Transverse colon (tissue), 4 donors: Measurements from ENCODE around the gene GDPD3. TPM values are rescaled to one million over a fixed set of nuclear protein-coding genes. Genes with fewer than 3 reads are reported as not detected.

Experiments used
- DNase-seq: peaks from one replicate; pipeline ENCODE4 v3.0.0-alpha.2; 2019
- H3K27ac ChIP-seq, 4 donors: fragments of 200-600 bp; sonication (generic); 2 replicates each; pipeline ENCODE4 v1.5.1; 2016 to 2018; ENCODE audit warnings: inconsistent platforms in 4 of 4
- H3K27me3 ChIP-seq: fragments of 200-600 bp; sonication (generic); 2 replicates; pipeline ENCODE4 v1.5.1; 2017; ENCODE audit warnings: inconsistent platforms
- H3K36me3 ChIP-seq, 4 donors: fragments of 200-600 bp; sonication (generic); 2 replicates each; pipeline ENCODE4 v1.5.1; 2017 to 2019; ENCODE audit warnings: inconsistent platforms in 4 of 4
- H3K4me1 ChIP-seq, 4 donors: fragments of 200-600 bp; sonication (generic); 2 replicates each; pipeline ENCODE4 v1.5.1; 2017 to 2020; ENCODE audit warnings: inconsistent platforms in 4 of 4
- H3K4me3 ChIP-seq, 4 donors: fragments of 200-600 bp; sonication (generic); 1 replicate in 1 of 4; 2 replicates in 3 of 4; pipeline versions ENCODE4 v1.5.1 to v1.6.1; 2017 to 2019; ENCODE audit warnings: inconsistent platforms in 4 of 4
- H3K9me3 ChIP-seq, 2 donors: fragments of 200-600 bp; sonication (generic); 2 replicates each; pipeline ENCODE4 v1.5.1; 2017 to 2019; ENCODE audit warnings: inconsistent platforms in 2 of 2
- EP300 ChIP-seq: sonication (generic); formaldehyde crosslinking; IDR thresholded peaks from one replicate; pipeline ENCODE4 v1.6.1; 2017; ENCODE audit warnings: antibody characterized with exemption, low read depth
- POLR2A ChIP-seq: fragments of 450-650 bp; IDR thresholded peaks from one replicate; pipeline ENCODE4 v1.6.1; 2016; ENCODE audit warnings: antibody characterized with exemption, mild to moderate bottlenecking, moderate library complexity
- POLR2AphosphoS5 ChIP-seq, 3 donors: sonication (generic); formaldehyde crosslinking; IDR thresholded peaks; one replicate each; pipeline ENCODE4 v1.6.1; 2016; ENCODE audit warnings: antibody characterized with exemption in 3 of 3
- WGBS, 2 donors: methylation state at CpG; one replicate each; pipeline ENCODE4 v1.1.5; 2018; ENCODE audit warnings: low coverage in 1 of 2; 5-methylcytosine and 5-hydroxymethylcytosine counted together
- in situ Hi-C, 4 donors: fragments of 200-750 bp; cut with MboI; loops; one replicate each; pipeline versions ENCODE4 v1.15.0 to v1.15.1; 2017; ENCODE audit warnings: low sequenced_read_pairs in 3 of 4, low pct_ligation_motif_present in 1 of 4, low pct_unique_long_range_greater_than_20kb in 1 of 4
- intact Hi-C: fragments of 100-400 bp; cut with DNase I; formaldehyde crosslinking; loops from one replicate; pipeline ENCODE4 v1.15.1; 2023; ENCODE audit warnings: low total_unique reads
- total RNA-seq, 4 donors: library from RNA; depleted of rRNA; stranded (reverse); fragments of >200 nt; gene quantifications; one replicate each; pipeline ENCODE4 v1.1.0, GENCODE V29; 2016
- TF ChIP-seq, protein P1 (sequence below), 5 experiments: fragments of 200-600 bp in 3 of 5; fragments of 450-650 bp in 2 of 5; sonication (generic) in 3 of 5; IDR thresholded peaks; 1 replicate in 2 of 5; 2 replicates in 3 of 5; pipeline ENCODE4 v1.5.1; 2016 to 2017; ENCODE audit warnings: antibody characterized with exemption in 5 of 5, inconsistent platforms in 3 of 5, mild to moderate bottlenecking in 2 of 5, moderate library complexity in 1 of 5

Gene GDPD3
- total RNA-seq, 4 donors from 2014 or later: 9.4 to 33.3 (median 30.4) TPM

DNA sequence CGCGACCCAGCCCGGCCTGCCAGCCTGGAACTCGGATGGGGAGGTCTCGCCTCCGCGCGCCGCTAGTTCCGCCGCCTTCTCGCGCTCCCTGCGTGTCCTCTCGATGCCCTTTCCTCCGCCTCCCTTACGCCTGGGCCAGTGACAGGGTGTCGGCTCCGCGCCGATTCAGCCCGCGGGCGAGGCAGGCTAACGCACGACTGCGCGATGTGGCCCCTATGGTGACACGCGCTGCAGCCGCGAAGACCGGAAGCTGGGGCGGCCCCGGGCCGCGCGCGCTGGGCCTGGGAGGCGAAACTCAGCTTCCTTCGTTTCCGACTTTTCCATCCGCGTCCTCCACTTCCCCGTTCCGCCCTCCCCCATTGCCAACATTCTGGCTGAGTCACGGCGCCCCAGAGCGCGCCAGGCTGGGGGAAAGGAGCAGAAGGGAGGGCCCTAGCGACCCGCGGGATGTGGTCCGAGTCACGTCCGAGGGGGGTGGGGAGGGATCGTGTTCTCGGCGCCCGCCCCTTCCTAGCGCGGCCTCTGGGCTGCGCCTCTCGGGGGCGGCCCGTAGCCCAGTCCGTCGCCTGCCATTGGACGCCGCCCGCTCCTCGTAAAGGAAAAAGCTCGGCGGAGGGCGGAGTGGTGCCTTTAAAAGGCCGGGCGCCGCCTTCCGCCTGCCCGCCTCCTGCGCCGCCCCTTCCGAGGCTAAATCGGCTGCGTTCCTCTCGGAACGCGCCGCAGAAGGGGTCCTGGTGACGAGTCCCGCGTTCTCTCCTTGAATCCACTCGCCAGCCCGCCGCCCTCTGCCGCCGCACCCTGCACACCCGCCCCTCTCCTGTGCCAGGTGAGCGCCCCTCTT, 48.0 kb downstream of the GDPD3 start, which contains the start of gene ALDOA:
ALDOA (plus strand) TSS at position 659 of the 841 bp plus-strand sequence. CDS start 1,138 bp downstream, outside the sequence.
- Histone ChIP-seq H3K4me1 (peaks cover 41 to 60% (median 52%) of the 10 kb centered on the region in 4 donors), H3K36me3 (peaks cover 3 to 31% (median 16%) of the 10 kb centered on the region in 4 donors), H3K27ac (peak within 1 kb of the TSS; percentile 91 to 99 (median 98)), H3K4me3 (peak within 1 kb of the TSS; percentile 74 to 94 (median 82)), H3K27me3 (no peaks in the 10 kb centered on the region), H3K9me3 (no peaks in the 10 kb centered on the region)
- in situ Hi-C loops (no loop called here), intact Hi-C loops (no loop called here)
- WGBS, 2 donors: 0% methylated on average over 75 of the region's 99 CpGs; no CpG with 5 or more reads in 1 of the 2 donors
- TF ChIP-seq POLR2AphosphoS5 (IDR thresholded peaks at IDR 0.05) (peak; percentile 96 to 99 (median 99)), POLR2A (peak; percentile 99), EP300 (no peak)
- TF ChIP-seq, protein P1, sequence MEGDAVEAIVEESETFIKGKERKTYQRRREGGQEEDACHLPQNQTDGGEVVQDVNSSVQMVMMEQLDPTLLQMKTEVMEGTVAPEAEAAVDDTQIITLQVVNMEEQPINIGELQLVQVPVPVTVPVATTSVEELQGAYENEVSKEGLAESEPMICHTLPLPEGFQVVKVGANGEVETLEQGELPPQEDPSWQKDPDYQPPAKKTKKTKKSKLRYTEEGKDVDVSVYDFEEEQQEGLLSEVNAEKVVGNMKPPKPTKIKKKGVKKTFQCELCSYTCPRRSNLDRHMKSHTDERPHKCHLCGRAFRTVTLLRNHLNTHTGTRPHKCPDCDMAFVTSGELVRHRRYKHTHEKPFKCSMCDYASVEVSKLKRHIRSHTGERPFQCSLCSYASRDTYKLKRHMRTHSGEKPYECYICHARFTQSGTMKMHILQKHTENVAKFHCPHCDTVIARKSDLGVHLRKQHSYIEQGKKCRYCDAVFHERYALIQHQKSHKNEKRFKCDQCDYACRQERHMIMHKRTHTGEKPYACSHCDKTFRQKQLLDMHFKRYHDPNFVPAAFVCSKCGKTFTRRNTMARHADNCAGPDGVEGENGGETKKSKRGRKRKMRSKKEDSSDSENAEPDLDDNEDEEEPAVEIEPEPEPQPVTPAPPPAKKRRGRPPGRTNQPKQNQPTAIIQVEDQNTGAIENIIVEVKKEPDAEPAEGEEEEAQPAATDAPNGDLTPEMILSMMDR (IDR thresholded peaks at IDR 0.05): peak in 2 of 5 experiments; percentile 11 to 29
- peak; percentile 97 for DNase-seq

- H3K27me3 ChIP-seq: no peaks in the 10 kb centered on the region
- in situ Hi-C loops (no loop called here), intact Hi-C loops (no loop called here)
- peak overlapping the region; percentile 47 to 94 (median 82) for H3K4me3 ChIP-seq
- TF ChIP-seq POLR2AphosphoS5 (IDR thresholded peaks at IDR 0.05) (peak in 1 of 3 donors; percentile 29), EP300 (no peak)
- H3K36me3 ChIP-seq: peaks cover 3 to 25% (median 13%) of the 10 kb centered on the region in 4 donors
- WGBS, 2 donors: 0% methylated on average over 22 of the region's 25 CpGs; no CpG with 5 or more reads in 1 of the 2 donors
- DNase-seq: no peak
- H3K9me3 ChIP-seq: no peaks in the 10 kb centered on the region
- peaks cover 39 to 54% (median 47%) of the 10 kb centered on the region in 4 donors for H3K4me1 ChIP-seq
- peak overlapping the region; percentile 91 to 99 (median 98) for H3K27ac ChIP-seq
Observed at GRCh38 chr16:30064729-30065101, 48.6 kb downstream of the GDPD3 start.

- 0 to 6% methylated on average over 1 to 25 of the region's 27 CpGs for WGBS, 2 donors
- peak overlapping the region; percentile 47 to 94 (median 82) for H3K4me3 ChIP-seq
- no peaks in the 10 kb centered on the region for H3K9me3 ChIP-seq
- no peaks in the 10 kb centered on the region for H3K27me3 ChIP-seq
- peaks cover 33 to 48% (median 41%) of the 10 kb centered on the region in 4 donors for H3K4me1 ChIP-seq
- H3K36me3 ChIP-seq: peaks cover 2 to 18% (median 9%) of the 10 kb centered on the region in 4 donors
- in situ Hi-C loops: no loop called here
- TF ChIP-seq POLR2A (peak; percentile 42), EP300 (no peak), POLR2AphosphoS5 (IDR thresholded peaks at IDR 0.05) (peak in 2 of 3 donors; percentile 64 to 65)
- TF ChIP-seq, protein P1 (IDR thresholded peaks at IDR 0.05): peak in 3 of 5 experiments; percentile 15 to 23 (median 18)
- H3K27ac ChIP-seq: peak overlapping the region; percentile 91 to 99 (median 98)
- intact Hi-C loops: no loop called here
- peak; percentile 80 for DNase-seq
Observed at GRCh38 chr16:30063893-30064728, 49.2 kb downstream of the GDPD3 start.

DNA sequence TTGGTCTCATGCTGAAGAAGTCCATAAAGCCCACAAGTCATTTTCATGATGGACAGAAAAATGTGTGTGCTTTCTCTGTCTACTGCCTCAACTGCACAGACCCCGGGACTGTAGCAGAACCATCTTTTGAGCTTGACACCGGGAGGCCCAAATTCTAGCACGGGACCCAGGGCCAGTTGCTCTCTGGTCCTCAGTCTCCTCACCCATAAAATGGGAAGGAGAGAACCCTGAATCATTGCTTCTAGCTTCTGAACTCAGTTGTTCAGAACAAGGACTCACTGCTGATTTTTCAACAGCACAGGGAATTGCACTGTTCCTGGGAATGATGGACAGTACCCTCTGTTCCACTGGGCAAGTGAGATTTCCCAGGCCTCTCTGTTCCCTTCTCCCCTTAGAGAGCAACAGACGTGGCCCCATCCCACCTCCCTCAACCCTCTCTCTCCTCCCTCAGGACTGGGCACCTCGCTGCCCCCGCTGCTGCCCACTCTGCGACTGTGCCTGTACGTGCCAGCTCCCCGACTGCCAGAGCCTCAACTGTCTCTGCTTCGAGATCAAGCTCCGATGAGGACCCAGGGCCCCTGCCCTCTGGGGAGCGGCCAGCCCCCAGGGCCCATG, 50.0 kb downstream of the GDPD3 start:
- in situ Hi-C loops (no loop called here), intact Hi-C loops (no loop called here)
- Histone ChIP-seq H3K4me1 (peaks cover 26 to 41% (median 33%) of the 10 kb centered on the region in 4 donors), H3K4me3 (peak overlapping the region; percentile 47 to 94 (median 82)), H3K9me3 (no peaks in the 10 kb centered on the region), H3K27me3 (no peaks in the 10 kb centered on the region), H3K36me3 (peaks cover 0 to 11% (median 5%) of the 10 kb centered on the region in 4 donors), H3K27ac (peak overlapping the region; percentile 91 to 99 (median 98))
- 59 to 71% methylated on average over 5 to 12 of the region's 12 CpGs for WGBS, 2 donors
- DNase-seq: no peak
- TF ChIP-seq POLR2AphosphoS5 (IDR thresholded peaks at IDR 0.05): no peak
- no peak for TF ChIP-seq POLR2A
